Stimulated activated CD4-positive, alpha-beta T cell treated with anti-CD3 and anti-CD28 coated beads, Interleukin-2, amount 100 ng/mL, for 48 hours (primary cell): ENCODE results near the gene SLC5A10.
"Not testable (repeated sequence)": the region's sequence is repeated elsewhere in the genome, so short reads cannot be mapped to it uniquely, and the experiment has no call there.

Experiments
- DNase-seq, 2 donors: peaks; one replicate each; pipeline ENCODE4 v3.0.0-alpha.2; 2020

The SLC5A10 gene

DNA sequence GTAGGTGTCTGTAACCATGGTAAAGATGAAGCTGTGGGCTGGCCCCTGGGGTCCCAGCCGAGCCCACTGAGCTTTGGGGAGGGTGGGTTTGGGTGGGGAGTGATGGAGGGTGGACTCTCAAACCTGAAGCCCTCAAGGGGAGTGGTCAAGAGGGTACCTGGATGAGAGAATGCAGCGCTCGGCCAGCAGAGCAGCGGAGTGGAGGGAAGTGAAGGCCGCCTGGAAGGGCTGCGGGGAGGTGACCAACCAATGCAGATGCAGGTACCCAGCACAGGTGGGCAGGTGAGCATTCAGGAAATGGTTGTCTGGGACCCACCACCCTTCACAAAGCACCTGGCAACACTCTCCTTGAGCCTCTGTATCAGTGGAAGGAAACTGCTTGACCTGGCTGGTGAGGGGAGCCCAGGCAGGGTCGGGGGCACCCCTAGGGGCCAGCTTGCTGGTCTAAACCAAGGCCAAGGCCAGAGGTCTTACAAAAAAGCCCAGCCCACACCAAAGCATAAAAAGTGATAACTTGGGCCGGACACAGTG is 3.4 kb upstream of the SLC5A10 start:
- no peak for DNase-seq

DNA sequence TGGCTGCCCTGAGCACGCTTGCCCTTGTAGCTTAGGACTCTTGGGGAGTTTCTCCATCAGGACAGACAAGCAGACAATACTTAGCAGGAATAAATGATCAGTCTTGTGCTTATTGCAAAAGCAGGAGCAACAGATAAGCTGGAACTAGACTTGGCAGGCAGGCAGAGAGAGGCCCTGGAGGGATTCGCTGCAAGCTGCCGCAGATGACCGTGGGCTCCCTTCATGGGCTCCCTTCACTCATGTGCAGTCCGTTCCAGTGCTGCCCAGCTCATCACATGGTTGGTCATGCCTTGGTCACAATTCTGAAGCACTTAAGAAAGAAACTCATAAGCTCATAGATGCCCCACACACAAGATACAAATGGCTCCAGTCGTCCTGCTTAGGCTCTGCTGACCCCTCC is 2.4 kb upstream of the SLC5A10 start:
- DNase-seq: no peak

DNA sequence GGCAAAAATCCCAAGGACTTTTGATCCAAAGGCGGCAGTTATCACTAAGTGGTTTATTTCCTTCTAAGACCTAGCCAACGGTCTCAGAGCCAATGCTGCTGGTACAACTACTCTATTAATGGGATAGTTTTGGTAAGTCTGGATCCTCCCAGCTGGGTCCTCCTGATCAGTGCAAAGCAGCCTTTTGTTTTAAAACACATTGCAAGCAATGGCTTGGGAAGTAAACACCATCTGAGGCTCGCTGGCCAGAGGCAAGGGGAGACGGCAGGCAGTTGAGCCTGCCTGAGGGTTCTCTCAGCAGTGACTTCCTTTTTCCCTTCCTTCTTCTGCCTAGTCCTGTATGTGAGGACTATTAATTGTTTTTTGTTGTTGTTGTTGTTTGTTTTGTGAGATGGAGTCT is 1.6 kb upstream of the SLC5A10 start:
- no peak for DNase-seq

DNA sequence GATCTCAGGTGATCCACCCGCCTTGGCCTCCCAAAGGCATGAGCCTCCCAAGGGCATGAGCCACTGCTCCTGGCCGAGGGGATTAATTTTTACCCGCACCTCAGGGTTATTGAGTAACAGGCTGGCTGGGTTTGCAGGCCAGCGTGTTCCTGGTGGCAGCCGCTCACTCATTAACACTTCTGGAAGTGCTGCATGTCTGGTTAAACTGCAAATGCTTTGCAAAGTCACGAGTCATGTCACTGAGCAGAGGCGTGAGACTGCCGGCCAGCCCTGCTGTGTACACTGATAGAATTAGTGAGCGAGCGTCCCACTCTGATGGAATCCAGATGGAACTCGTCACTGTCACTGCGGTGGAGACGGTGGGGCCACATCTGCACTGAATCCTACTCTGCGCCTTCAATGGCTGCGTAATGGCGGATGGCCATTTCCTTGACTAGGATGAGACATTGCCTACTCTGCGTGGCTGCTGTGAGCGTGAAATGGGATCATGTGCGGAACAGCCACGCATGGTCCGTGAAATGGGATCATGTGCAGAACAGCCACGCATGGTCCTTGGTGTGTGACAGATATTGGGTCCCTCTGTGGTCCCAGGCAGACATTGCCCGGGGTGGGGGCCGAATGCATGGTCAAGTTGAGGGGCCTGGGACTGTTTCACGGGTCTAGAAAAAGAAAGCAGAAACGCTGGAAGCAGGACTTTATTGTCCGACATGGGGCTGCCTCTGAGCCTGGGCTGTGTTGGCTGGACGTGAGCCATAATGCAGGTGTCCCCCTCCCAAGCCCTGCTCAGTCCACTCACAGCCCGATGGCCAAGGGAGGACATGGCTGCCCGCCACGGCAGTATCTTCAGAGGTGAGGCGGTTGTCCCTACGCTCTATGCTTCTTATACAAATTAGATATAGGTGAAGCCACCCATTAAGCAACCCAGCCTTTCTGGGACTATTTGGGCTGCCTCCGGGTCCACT is 740 bp upstream of the SLC5A10 start:
- no peak for DNase-seq

DNA sequence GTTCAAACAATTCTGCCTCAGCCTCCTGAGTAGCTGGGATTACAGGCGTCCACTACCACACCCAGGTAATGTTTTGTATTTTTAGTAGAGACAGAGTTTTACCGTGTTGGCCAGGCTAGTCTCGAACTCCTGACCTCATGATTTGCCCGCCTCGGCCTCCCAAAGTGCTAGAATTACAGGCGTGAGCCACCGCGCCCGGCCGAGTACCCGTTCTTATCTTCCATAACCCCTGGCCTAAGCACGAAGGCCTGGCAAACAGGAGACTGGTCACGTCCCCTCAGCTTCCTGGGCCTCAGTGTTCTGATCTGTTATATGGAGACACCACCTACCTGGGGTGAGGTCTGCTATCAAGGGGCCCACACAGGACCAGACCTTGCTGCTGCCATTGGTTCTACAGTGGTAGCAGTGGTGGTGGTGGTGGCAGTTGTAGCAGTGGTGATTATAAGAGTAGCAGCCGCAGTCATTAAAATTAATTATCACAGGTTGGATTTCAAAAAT is 1.3 kb downstream of the SLC5A10 start:
- no peak for DNase-seq

DNA sequence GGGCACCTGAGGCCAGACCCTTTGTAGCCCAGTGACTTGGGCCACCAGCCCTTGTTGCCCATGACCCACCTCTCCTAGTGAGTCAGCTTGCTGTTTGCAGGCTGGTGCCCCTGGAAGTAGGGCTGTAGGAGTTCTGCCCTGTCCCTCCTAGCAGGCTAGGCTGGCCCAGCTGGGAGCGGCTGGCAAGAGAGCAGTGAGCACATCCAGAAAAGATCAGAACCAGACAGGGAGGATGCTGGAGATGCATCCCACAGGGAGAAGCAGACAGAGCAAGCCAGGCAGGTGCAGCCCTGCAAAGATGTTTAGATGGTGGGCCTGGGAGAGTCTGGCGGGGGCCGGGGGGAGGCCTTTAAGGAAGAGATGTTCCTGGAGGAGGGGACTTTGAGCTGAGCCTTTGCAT is 2.4 kb downstream of the SLC5A10 start:
- no peak for DNase-seq

DNA sequence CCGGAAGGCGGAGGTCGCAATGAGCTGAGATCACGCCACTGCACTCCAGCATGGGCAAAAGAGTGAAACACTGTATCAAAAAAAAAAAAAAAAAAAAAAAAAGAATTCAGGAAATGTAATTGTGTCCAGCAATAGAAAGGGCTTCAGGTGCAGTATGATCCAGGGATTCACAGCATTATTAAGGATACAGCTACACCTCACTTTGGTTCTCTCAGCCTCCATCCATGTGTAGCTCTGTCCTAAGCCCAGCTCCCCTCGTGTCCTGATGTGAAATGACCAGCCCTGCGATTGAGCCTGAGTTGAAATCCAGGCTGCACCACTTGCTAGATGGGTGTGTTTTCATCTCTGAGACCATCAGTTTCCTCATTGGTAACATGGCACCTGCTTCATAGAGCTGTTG is 3.0 kb downstream of the SLC5A10 start:
- no peak for DNase-seq

DNA sequence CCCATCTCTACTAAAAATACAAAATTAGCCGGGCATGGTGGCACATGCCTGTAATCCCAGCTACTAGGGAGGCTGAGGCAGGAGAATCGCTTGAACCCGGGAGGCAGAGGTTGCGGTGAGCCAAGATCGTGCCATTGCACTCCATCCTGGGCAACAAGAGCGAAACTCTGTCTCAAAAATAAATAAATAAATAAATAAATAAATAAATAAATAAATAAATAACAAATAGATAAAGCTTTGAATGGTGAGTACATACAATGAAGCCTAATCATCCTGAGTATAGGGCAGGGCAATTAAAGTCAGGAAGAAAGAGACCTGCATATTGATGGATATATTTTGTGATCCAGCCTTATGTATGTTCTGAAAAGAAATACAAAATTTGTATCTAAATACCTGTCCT is 4.1 kb downstream of the SLC5A10 start:
- DNase-seq: not testable (repeated sequence)

DNA sequence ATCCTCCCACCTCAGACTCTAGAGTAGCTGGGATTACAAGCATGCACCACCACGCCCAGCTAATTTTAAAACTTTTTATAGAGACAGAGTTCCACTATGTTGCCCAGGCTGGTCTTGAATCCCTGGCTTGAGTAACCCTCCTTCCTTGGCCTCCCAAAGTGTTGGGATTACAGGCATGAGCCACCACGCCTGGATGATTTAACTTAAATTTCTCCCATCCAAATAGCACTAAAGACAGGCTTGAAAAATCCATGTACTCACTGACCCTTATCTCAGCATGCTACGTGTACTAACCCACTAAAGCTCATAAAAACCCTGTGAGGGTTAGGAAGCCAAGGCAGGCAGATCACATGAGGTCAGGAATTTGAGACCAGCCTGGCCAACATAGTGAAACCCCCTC is 4.6 kb downstream of the SLC5A10 start:
- DNase-seq: no peak

DNA sequence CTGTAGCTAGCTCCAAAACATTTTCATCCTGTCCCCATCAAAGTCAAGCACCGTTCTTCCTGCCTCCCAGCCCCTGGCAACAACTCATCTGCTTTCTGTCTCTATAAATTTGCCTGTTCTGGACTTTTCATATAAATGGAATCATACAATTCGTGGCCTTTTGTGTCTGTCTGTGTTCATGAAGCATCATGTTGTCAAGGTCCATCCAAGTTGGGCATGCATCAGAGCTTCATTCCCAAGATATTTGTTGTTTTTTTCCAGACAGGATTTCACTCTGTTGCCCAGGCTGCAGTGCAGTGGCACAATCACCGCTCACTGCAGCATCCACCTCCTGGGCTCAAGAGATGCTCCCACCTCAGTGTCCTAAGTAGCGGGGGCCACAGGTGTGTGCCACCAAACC is 5.9 kb downstream of the SLC5A10 start:
- DNase-seq: no peak

DNA sequence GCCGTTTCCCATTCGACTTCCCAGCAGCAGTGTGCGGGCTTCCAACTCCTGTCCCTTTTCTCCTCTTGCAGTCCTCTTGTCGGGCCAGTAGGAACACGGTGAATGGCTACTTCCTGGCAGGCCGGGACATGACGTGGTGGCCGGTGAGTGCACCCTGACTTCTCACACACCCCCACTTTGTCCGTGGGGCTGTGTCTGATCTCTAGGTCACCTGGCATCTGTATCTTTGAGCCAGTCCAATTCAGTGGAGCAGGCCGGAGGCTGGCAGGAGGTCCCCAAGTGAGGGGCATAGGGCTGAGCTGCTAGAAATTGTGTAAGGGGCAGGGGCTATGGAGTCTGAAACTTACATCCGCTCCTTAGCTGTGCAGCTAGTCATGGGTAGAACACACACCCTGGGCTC is 6.6 kb downstream of the SLC5A10 start:
- DNase-seq: no peak

DNA sequence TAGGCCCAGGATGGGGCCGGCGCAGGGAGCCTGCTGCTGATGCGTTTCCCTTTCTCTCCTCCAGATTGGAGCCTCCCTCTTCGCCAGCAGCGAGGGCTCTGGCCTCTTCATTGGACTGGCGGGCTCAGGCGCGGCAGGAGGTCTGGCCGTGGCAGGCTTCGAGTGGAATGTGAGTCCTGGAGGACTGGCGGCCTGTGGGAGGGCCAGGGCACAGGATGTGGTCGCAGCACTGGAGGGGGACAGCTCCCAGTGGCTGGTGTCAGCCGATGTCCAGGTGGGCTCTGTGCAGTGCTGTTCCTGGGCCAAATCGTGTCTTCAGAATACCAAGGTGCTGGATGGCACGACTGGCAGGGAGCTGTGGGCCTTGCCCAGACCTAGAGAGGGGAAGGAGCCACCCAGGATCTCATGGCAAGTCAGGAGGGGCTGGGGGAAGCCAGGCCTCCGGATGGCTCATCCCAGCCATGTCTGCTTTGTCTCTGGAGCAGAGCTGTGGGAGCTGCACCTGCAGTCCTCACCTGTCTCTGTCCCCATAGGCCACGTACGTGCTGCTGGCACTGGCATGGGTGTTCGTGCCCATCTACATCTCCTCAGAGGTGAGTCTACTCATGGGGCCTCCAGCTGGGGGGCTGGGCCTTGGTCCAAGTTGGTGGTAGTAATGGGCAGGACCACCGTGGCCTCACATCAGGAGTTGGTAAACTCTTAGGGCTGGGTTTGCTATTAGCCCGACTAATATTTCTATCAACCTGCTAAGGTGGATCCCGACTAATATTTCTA is 7.3 kb downstream of the SLC5A10 start:
- DNase-seq: no peak

DNA sequence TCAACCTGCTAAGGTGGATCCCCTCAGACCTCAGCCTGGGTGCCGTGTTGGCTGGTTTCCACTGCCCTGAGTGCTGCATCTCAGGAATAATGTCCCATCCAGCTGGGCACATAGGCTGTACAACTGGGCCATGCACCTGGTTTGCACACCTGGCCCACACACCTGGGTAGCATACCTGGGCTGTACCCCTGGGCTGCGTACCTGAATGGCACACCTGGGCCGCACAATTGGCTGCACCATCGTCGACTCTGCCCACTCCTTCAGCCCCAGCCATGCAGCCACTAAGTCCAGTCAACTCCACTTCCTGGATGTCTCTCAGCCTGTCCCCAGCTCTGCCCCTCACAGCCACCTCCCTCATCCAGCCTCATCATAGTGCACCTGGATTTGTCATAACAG is 7.9 kb downstream of the SLC5A10 start:
- DNase-seq: no peak

DNA sequence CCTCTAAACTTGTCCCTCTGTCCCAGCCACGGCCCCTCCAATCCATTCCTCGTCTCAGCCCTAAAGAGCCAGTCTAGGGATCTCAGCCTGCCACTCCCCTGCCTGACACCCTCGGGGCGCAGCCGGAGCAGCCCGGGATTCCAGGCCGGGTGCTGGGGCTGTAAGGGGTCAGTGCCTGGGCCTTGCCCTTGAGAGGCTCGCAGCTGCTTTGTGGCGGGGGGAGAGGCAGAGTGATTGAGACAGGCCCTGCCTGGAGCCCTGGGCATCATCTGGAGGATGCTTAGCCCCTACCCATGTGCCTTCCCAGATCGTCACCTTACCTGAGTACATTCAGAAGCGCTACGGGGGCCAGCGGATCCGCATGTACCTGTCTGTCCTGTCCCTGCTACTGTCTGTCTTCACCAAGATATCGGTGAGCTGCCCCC is 8.3 kb downstream of the SLC5A10 start:
- DNase-seq: no peak

DNA sequence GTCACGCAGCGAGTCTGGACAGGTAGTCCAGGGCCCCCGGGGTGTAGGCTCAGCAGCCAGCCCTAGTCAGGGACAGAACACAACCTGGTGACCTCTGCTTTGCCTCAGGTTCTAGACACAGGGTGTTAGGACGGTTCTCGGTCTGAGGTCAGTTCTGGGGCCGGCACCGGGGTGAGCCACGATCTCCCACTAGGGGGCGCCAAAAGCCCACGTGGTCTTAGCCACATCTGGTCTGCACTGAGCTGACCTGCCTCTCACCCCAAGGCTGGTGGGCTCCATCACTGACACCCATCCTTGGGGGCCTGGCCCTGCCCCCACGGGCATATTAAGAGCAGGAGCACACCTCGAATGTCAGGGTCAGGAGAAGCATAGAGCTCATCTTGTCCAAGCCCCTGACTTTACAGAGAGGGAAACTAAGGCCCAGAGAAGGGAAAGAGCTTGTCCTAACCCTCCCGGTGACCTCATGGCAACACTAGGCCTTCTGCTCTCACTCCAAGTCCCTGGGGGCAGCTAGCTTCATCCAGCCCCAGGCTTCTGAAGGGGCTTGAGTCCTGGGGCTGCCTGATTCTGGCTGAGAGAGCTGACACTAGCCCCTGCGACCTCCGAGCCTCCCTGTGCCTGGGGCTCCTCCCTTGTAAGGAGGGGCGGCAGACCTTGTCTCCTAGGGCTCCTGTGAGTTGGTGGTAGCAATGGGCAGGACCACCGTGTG is 9.0 kb downstream of the SLC5A10 start:
- DNase-seq: peak; percentile 88 to 89

DNA sequence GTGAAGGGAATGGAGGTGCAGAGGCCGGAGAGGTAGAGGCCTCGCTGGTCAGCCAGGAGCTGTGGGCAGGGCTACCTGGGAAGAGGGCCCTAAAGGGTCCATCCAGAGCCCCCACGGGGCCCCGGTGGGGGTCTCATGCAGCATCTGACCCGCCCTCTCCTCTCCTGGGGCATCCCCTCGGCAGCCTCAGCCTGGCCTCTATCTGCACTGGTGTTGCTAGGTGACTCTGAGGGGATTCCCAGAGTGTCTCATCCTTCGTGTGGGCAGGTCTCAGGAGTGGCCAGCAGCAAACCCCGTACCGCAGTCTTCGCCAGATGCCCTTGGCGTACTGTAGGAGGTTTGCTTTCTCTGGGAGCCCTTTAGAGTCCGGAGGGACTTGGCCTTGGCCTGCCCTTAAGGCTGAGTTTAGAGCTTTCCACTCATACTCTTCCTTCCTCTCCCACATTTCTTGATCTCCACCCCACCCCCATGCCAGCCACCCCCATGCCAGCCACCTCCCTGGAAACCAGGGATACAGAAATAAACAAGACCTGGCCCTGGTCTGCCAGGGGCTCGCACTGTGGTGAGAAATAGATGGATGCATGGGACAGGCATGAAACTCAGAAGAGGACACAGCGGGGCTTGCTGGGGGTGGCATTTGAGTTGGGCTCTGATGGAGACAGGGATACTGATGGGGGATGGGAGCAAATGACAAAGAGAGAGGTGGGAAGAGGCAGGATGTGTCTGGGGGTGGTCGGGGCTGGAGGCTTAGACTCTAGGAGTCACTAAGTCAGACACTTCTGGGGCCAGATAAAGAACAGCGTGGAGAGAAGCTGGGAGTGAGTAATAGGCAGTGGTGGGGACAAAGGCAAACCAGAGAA is 9.9 kb downstream of the SLC5A10 start:
- DNase-seq: no peak

DNA sequence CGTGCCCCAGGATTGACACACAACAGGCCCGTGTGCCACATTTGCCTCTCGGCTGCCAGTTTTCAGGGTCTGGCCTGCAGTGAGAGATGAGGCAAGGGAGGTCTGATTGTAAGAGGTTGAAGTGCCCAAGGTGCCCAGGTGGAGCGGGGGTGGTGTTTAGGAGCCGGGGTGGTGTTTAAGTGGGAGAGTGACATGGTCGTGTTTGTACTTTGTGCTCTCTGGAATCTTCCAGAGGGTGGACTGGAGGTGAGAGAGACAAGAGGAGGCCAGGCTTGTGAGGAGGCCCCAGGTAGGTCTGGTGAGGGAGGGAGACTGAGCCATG is 10.5 kb downstream of the SLC5A10 start:
- no peak for DNase-seq

DNA sequence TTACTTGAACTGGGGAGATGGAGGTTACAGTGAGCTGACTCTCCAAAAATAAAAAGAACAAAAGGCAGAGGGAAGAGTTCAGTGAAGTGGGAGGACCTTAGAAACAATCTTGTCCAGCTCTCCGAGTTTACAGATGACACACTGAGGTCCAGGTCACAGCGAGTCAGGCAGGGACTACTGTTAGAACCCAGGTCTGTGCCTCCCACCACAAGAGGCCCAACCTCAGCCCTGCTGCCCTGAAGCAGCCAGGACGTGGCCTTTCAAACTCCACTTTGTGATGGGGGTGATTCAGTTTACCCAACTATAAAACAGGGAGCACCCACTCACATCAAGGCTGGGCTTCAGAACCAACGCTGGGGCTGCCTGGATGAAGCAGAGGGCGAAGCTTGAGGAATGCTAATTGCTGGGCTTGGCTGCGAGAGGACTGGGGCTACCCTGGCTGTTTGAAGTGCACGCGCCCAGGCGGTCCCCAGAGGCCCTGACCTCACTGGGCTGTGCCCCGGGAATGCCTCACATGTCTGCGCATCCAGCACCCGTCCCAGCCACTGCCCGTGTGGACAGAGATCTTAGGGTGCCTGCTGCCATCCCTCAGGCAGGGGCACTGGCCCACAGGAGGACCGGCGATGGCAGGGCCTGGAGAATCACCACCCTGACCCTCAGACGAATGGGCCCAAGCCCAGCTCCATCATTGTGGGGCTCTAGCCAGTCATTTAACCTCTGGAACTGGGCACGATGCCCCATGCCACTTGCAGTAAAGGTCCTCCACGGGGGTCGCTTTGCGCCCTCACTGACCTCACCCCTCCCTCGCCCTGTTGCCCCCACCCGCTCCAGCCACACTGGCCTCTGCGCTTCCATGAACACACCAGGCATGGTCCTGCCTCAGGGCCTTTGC is 11.4 kb downstream of the SLC5A10 start:
- no peak for DNase-seq

DNA sequence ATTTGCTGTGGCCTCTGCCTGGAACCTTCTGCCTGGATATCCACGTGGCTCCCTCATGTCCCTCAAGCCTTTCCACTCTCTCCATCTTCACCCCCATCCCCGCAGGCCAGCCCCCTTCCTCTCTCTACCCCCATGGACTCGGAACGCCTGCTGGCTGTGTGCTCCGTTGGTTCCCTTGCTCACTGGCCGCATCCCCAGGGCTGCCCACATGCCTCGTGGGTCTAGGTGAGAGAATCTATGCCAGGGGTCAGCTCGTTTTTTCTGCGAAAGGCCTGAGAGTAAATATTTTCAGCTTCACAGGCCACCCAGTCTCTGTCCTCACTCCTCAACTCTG is 12.0 kb downstream of the SLC5A10 start:
- DNase-seq: no peak

DNA sequence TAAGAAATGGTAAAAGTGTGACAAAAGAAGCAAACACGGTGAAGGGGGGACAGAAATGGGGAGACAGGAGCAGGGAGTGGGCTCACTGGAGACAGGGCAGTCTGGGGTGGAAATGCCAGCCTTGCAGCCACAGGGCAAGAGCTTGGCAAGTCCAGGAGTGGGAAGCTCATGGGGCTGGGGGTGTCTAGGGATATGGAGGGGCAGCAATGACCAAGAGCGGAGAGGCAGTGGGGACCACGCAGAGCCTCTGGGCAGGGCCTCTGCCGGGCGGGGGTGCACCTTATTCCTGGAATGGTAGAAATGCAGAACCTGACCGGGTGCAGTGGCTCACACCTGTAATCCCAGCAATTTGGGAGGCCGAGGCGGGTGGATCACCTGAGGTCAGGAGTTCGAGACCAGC is 12.6 kb downstream of the SLC5A10 start:
- no peak for DNase-seq

DNA sequence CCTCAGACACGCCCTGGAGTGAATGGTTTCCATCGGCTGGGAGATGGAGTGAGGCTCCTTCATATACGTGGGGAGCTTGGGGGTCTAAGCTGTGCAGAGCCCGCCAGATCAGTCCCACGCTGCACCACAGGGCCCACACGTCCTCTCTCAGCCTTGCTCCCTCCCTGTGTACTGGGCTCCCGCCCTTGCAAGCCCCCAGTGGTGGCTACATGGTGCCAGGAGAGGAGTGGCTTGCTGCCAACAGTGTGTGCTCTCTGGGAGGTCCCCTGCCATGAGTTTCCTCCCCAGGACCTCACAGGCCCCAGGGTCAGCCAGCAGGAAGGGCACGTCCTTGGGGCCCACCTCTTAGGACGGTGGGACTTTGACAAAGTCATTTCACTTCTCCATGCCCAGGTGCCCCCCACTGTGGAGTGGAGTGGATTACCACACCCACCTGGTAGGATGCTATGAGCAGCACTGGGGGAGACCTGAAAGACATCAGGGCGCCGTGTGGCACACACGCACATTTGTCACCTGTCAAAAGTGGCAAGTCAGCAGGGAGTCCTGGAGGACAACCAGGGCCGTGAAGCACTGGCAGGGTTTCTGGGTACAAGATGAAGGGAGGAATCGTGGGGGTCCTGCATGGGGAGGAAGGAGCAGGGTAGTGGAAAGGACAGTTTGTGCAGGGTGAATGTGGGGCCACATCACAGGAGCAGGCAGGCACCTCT is 13.7 kb downstream of the SLC5A10 start:
- DNase-seq: no peak
